ENCODE results near the gene SLC17A2.

GRCh38 chr6:25875563-25875905 is 55.0 kb downstream of the SLC17A2 start:
- TF ChIP-seq RAD21 (IDR thresholded peaks at IDR 0.05; ENCODE audit: low read length) (no peak), CTCF (conservative IDR thresholded peaks at IDR 0.05; ENCODE audit: low read depth, low read length) (no peak), CEBPB (IDR thresholded peaks at IDR 0.05; ENCODE audit: low read depth, low read length) (no peak)

All from IMR-90 (cell line).